Chondrocyte (in vitro differentiated cells): ENCODE data around the gene ERBB4. TPM values are rescaled to one million over a fixed set of nuclear protein-coding genes. Genes with fewer than 3 reads are reported as not detected.

ENCODE experiments used
- DNase-seq: peaks from one replicate; pipeline ENCODE4 v3.0.0; 2021; ENCODE audit warnings: mixed read lengths, low spot score
- H3K27ac Mint-ChIP-seq: one replicate; pipeline ENCODE4 v1.8.0; 2021; ENCODE audit warnings: mild to moderate bottlenecking, moderate library complexity, mixed read lengths; ENCODE audit not compliant: unreplicated experiment
- H3K27me3 Mint-ChIP-seq: 2 replicates; pipeline ENCODE4 v1.8.0; 2021; ENCODE audit warnings: low read depth, mixed read lengths
- H3K36me3 Mint-ChIP-seq: 2 replicates; pipeline ENCODE4 v1.8.0; 2021; ENCODE audit warnings: low read depth, mixed read lengths
- H3K4me1 Mint-ChIP-seq: 2 replicates; pipeline ENCODE4 v1.8.0; 2021; ENCODE audit warnings: low read depth, mild to moderate bottlenecking, mixed read lengths
- H3K4me3 Mint-ChIP-seq: one replicate; pipeline ENCODE4 v1.8.0; 2021; ENCODE audit warnings: mild to moderate bottlenecking, moderate library complexity, mixed read lengths; ENCODE audit not compliant: unreplicated experiment
- H3K9me3 Mint-ChIP-seq: 2 replicates; pipeline ENCODE4 v1.8.0; 2021; ENCODE audit warnings: low read depth, mixed read lengths
- CTCF ChIP-seq: fragments of 200-600 bp; sonication (generic); IDR thresholded peaks from 2 replicates; pipeline ENCODE4 v1.5.0; 2021; ENCODE audit warnings: antibody characterized with exemption, mild to moderate bottlenecking, moderate library complexity
- total RNA-seq: library from RNA; stranded (reverse); gene quantifications from 3 replicates; pipeline ENCODE4 v1.2.1, GENCODE V29; 2021

The ERBB4 gene
- total RNA-seq, 1 donor from 2014 or later: 1.3 TPM

GRCh38 chr2:212530373-212530772, 8.2 kb downstream of the ERBB4 start:
- H3K4me3 Mint-ChIP-seq: no peak overlapping the region
- no peak overlapping the region for H3K27ac Mint-ChIP-seq
- no peak for TF ChIP-seq CTCF
- H3K36me3 Mint-ChIP-seq: no peaks in the 10 kb centered on the region
- H3K9me3 Mint-ChIP-seq: no peaks in the 10 kb centered on the region
- DNase-seq: no peak
- peaks cover 12% of the 10 kb centered on the region for H3K4me1 Mint-ChIP-seq
- H3K27me3 Mint-ChIP-seq: peaks cover 3% of the 10 kb centered on the region

- H3K9me3 Mint-ChIP-seq: no peaks in the 10 kb centered on the region
- peak; percentile 62 for TF ChIP-seq CTCF
- no peaks in the 10 kb centered on the region for H3K36me3 Mint-ChIP-seq
- H3K4me3 Mint-ChIP-seq: no peak overlapping the region
- DNase-seq: no peak
- no peaks in the 10 kb centered on the region for H3K27me3 Mint-ChIP-seq
- peaks cover 12% of the 10 kb centered on the region for H3K4me1 Mint-ChIP-seq
- no peak overlapping the region for H3K27ac Mint-ChIP-seq
Observed at GRCh38 chr2:212528106-212528856, 10.3 kb downstream of the ERBB4 start.

GRCh38 chr2:212526059-212526458, 12.5 kb downstream of the ERBB4 start:
- H3K4me1 Mint-ChIP-seq: peaks cover 11% of the 10 kb centered on the region
- H3K36me3 Mint-ChIP-seq: no peaks in the 10 kb centered on the region
- TF ChIP-seq CTCF: no peak
- DNase-seq: no peak
- H3K9me3 Mint-ChIP-seq: no peaks in the 10 kb centered on the region
- no peak overlapping the region for H3K4me3 Mint-ChIP-seq
- no peak overlapping the region for H3K27ac Mint-ChIP-seq
- H3K27me3 Mint-ChIP-seq: no peaks in the 10 kb centered on the region

GRCh38 chr2:212523756-212524155, 14.8 kb downstream of the ERBB4 start:
- no peak for TF ChIP-seq CTCF
- Mint-ChIP-seq H3K36me3 (no peaks in the 10 kb centered on the region), H3K4me1 (no peaks in the 10 kb centered on the region), H3K4me3 (no peak overlapping the region), H3K9me3 (no peaks in the 10 kb centered on the region), H3K27ac (no peak overlapping the region), H3K27me3 (no peaks in the 10 kb centered on the region)
- DNase-seq: no peak

GRCh38 chr2:212520340-212520739, 18.3 kb downstream of the ERBB4 start:
- Mint-ChIP-seq H3K4me1 (peaks cover 5% of the 10 kb centered on the region), H3K4me3 (no peak overlapping the region), H3K36me3 (no peaks in the 10 kb centered on the region), H3K27me3 (no peaks in the 10 kb centered on the region), H3K9me3 (no peaks in the 10 kb centered on the region), H3K27ac (no peak overlapping the region)
- peak; percentile 78 for TF ChIP-seq CTCF
- DNase-seq: no peak
